SK-N-SH treated with all-trans-retinoic acid at 6 μM for 48 hours (cell line): ENCODE results near the gene LRCH2.

Experiments
- ATAC-seq: fragments of 200-7000 bp; cut with Tn5 transposase; 3 replicates; pipeline ENCODE4 v1.9.1; 2020; ENCODE audit warnings: mild to moderate bottlenecking, moderate library complexity
- ARNTL ChIP-seq: fragments of 450-650 bp; formaldehyde crosslinking; IDR thresholded peaks from 2 replicates; pipeline ENCODE4 v1.5.0; 2020; ENCODE audit warnings: low read depth, mild to moderate bottlenecking, moderate library complexity, borderline replicate concordance
- BACH2 ChIP-seq: fragments of 250-450 bp; sonication (Bioruptor Pico); IDR thresholded peaks from 2 replicates; pipeline ENCODE4 v1.9.0; 2021; ENCODE audit warnings: mild to moderate bottlenecking, borderline replicate concordance
- CREB5 ChIP-seq: fragments of 250-450 bp; sonication (Bioruptor Pico); IDR thresholded peaks from 2 replicates; pipeline ENCODE4 v1.5.1; 2020; ENCODE audit warnings: low read depth, mild to moderate bottlenecking, moderate library complexity
- CSDC2 ChIP-seq: fragments of 250-450 bp; sonication (Bioruptor Pico); IDR thresholded peaks from 2 replicates; pipeline ENCODE4 v1.5.0; 2020; ENCODE audit warnings: mild to moderate bottlenecking, moderate library complexity
- CSRNP3 ChIP-seq: fragments of 250-450 bp; sonication (Bioruptor Pico); IDR thresholded peaks from 2 replicates; pipeline ENCODE4 v1.5.1; 2021; ENCODE audit warnings: mild to moderate bottlenecking, moderate library complexity
- ESRRG ChIP-seq: fragments of 250-450 bp; sonication (Bioruptor Pico); IDR thresholded peaks from 2 replicates; pipeline ENCODE4 v1.6.1; 2021; ENCODE audit warnings: mild to moderate bottlenecking
- GLIS3 ChIP-seq: fragments of 250-450 bp; sonication (Bioruptor Pico); IDR thresholded peaks from 2 replicates; pipeline ENCODE4 v1.5.0; 2020; ENCODE audit warnings: mild to moderate bottlenecking, moderate library complexity
- ISL1 ChIP-seq: fragments of 250-450 bp; sonication (Bioruptor Pico); IDR thresholded peaks from 2 replicates; pipeline ENCODE4 v2.1.2; 2022; ENCODE audit warnings: mild to moderate bottlenecking, moderate library complexity
- PATZ1 ChIP-seq: fragments of 250-450 bp; sonication (Bioruptor Pico); IDR thresholded peaks from 2 replicates; pipeline ENCODE4 v1.8.0; 2020; ENCODE audit warnings: mild to moderate bottlenecking, moderate library complexity, borderline replicate concordance
- POU6F1 ChIP-seq: fragments of 250-450 bp; sonication (Bioruptor Pico); IDR thresholded peaks from 2 replicates; pipeline ENCODE4 v1.8.0; 2021; ENCODE audit warnings: low read depth, mild to moderate bottlenecking, moderate library complexity, borderline replicate concordance
- PPARA ChIP-seq: fragments of 250-450 bp; sonication (Bioruptor Pico); IDR thresholded peaks from 2 replicates; pipeline ENCODE4 v1.5.0; 2020; ENCODE audit warnings: mild to moderate bottlenecking, borderline replicate concordance
- RARB ChIP-seq: fragments of 250-450 bp; sonication (Bioruptor Pico); IDR thresholded peaks from 2 replicates; pipeline ENCODE4 v1.8.0; 2021; ENCODE audit warnings: mild to moderate bottlenecking, moderate library complexity
- SNAI2 ChIP-seq: fragments of 250-450 bp; sonication (Bioruptor Pico); IDR thresholded peaks from 2 replicates; pipeline ENCODE4 v1.5.0; 2020; ENCODE audit warnings: mild to moderate bottlenecking, moderate library complexity
- TCF4 ChIP-seq: fragments of 250-450 bp; sonication (Bioruptor Pico); IDR thresholded peaks from 2 replicates; pipeline ENCODE4 v1.8.0; 2021; ENCODE audit warnings: mild to moderate bottlenecking, moderate library complexity, borderline replicate concordance
- TOX ChIP-seq: fragments of 250-450 bp; sonication (Bioruptor Pico); IDR thresholded peaks from 2 replicates; pipeline ENCODE4 v1.8.0; 2021; ENCODE audit warnings: mild to moderate bottlenecking, moderate library complexity, borderline replicate concordance
- TSHZ2 ChIP-seq: fragments of 250-450 bp; sonication (Bioruptor Pico); IDR thresholded peaks from 2 replicates; pipeline ENCODE4 v1.5.0; 2020; ENCODE audit warnings: mild to moderate bottlenecking, moderate library complexity
- ZC3H10 ChIP-seq: fragments of 250-450 bp; sonication (Bioruptor Pico); IDR thresholded peaks from 2 replicates; pipeline ENCODE4 v1.5.1; 2021; ENCODE audit warnings: mild to moderate bottlenecking, moderate library complexity
- ZFP30 ChIP-seq: fragments of 450-650 bp; formaldehyde crosslinking; IDR thresholded peaks from 2 replicates; pipeline ENCODE4 v1.5.0; 2022; ENCODE audit warnings: mild to moderate bottlenecking, moderate library complexity
- ZNF565 ChIP-seq: fragments of 450-650 bp; formaldehyde crosslinking; conservative IDR thresholded peaks from 2 replicates; pipeline ENCODE4 v1.5.0; 2020; ENCODE audit warnings: low read depth, mild to moderate bottlenecking, moderate library complexity
- ZNF70 ChIP-seq: fragments of 450-650 bp; formaldehyde crosslinking; IDR thresholded peaks from 2 replicates; pipeline ENCODE4 v1.5.0; 2020; ENCODE audit warnings: mild to moderate bottlenecking, moderate library complexity
- ZNF8 ChIP-seq: fragments of 450-650 bp; formaldehyde crosslinking; IDR thresholded peaks from 2 replicates; pipeline ENCODE4 v1.5.0; 2020; ENCODE audit warnings: mild to moderate bottlenecking, moderate library complexity

The LRCH2 gene

GRCh38 chrX:115189646-115190635, 44.0 kb downstream of the LRCH2 start:
- TF ChIP-seq ZNF8 (no peak), CREB5 (CRISPR knock-in tag) (no peak), GLIS3 (CRISPR knock-in tag) (no peak), TCF4 (CRISPR knock-in tag) (no peak), ZNF565 (CRISPR knock-in tag) (no peak), ZC3H10 (CRISPR knock-in tag) (no peak), TSHZ2 (no peak), BACH2 (CRISPR knock-in tag) (no peak), ZFP30 (CRISPR knock-in tag) (no peak)
- no peak for ATAC-seq

- ATAC-seq: no peak
- TF ChIP-seq ARNTL (CRISPR knock-in tag): no peak
- TF ChIP-seq PATZ1: no peak
- TF ChIP-seq RARB (CRISPR knock-in tag): no peak
- no peak for TF ChIP-seq TSHZ2
- no peak for TF ChIP-seq ZFP30 (CRISPR knock-in tag)
- no peak for TF ChIP-seq ZNF70
- no peak for TF ChIP-seq PPARA
- TF ChIP-seq BACH2 (CRISPR knock-in tag): no peak
- TF ChIP-seq CSDC2 (CRISPR knock-in tag): no peak
- TF ChIP-seq ESRRG (CRISPR knock-in tag): no peak
- TF ChIP-seq CREB5 (CRISPR knock-in tag): no peak
- no peak for TF ChIP-seq POU6F1
- no peak for TF ChIP-seq ISL1 (CRISPR knock-in tag)
- no peak for TF ChIP-seq TOX (CRISPR knock-in tag)
- no peak for TF ChIP-seq ZC3H10 (CRISPR knock-in tag)
- TF ChIP-seq SNAI2 (CRISPR knock-in tag): no peak
- no peak for TF ChIP-seq TCF4 (CRISPR knock-in tag)
- TF ChIP-seq CSRNP3: no peak
These were observed 44.8 kb downstream of the LRCH2 start, which contains the start of gene RBMXL3 for GRCh38 chrX:115189110-115189509. TSS of gene RBMXL3 (plus strand) at chrX:115189410. CDS start at chrX:115189442, 32 bp downstream.
